Measurements from ENCODE around the gene TMEM147.
"Not testable (repeated sequence)": the region's sequence is repeated elsewhere in the genome, so short reads cannot be mapped to it uniquely, and the experiment has no call there.

The TMEM147 gene

GRCh38 chr19:35565016-35565856 is 19.8 kb downstream of the TMEM147 start:
- DNase-seq: no peak

- no peak for DNase-seq
Observed at GRCh38 chr19:35566738-35567137, 21.3 kb downstream of the TMEM147 start.

- no peak for DNase-seq
Observed at GRCh38 chr19:35569281-35569781, 23.9 kb downstream of the TMEM147 start.

- DNase-seq: no peak
Observed at GRCh38 chr19:35571406-35571965, 26.1 kb downstream of the TMEM147 start.

GRCh38 chr19:35577918-35578317 is 32.5 kb downstream of the TMEM147 start:
- DNase-seq: no peak

- no peak for DNase-seq
Observed at GRCh38 chr19:35578707-35579106, 33.3 kb downstream of the TMEM147 start.

GRCh38 chr19:35582760-35583159 is 37.3 kb downstream of the TMEM147 start:
- DNase-seq: no peak

- no peak for DNase-seq
Observed at GRCh38 chr19:35585848-35586247, 40.4 kb downstream of the TMEM147 start, which contains the start of gene PMIS2. Gene PMIS2, plus strand, starts transcription at chr19:35586173. Its CDS starts 87 bp downstream, at chr19:35586260.

- DNase-seq: no peak
Observed at GRCh38 chr19:35587321-35587720, 41.9 kb downstream of the TMEM147 start.

GRCh38 chr19:35590875-35591274 is 45.4 kb downstream of the TMEM147 start:
- no peak for DNase-seq

GRCh38 chr19:35592226-35592625 is 46.8 kb downstream of the TMEM147 start:
- DNase-seq: peak; percentile 5

- DNase-seq: not testable (repeated sequence)
Observed at GRCh38 chr19:35595026-35595425, 49.6 kb downstream of the TMEM147 start.

GRCh38 chr19:35595928-35596327 is 50.5 kb downstream of the TMEM147 start:
- DNase-seq: no peak

GRCh38 chr19:35596366-35596999 is 51.1 kb downstream of the TMEM147 start:
- DNase-seq: no peak

All from activated T-cell treated with anti-CD3 and anti-CD28 coated beads for 4 hours (primary cell).